M059J (cell line): ENCODE measurements around the gene HK1. TPM values are rescaled to one million over a fixed set of nuclear protein-coding genes. Genes with fewer than 3 reads are reported as not detected.
"Not testable (repeated sequence)": the region's sequence is repeated elsewhere in the genome, so short reads cannot be mapped to it uniquely, and the experiment has no call there.

Source experiments
- DNase-seq: peaks from one replicate; pipeline ENCODE4 v3.0.0-alpha.2; 2012; ENCODE audit warnings: low read depth
- total RNA-seq: library from RNA; depleted of rRNA; stranded (reverse); fragments of >200 nt; shearing (Covaris generic); gene quantifications from 2 replicates; pipeline ENCODE4 v1.2.3, GENCODE V29; 2014; rRNA removed

The HK1 gene
- total RNA-seq: 46.9 and 70.9 TPM in 2 replicates

DNA sequence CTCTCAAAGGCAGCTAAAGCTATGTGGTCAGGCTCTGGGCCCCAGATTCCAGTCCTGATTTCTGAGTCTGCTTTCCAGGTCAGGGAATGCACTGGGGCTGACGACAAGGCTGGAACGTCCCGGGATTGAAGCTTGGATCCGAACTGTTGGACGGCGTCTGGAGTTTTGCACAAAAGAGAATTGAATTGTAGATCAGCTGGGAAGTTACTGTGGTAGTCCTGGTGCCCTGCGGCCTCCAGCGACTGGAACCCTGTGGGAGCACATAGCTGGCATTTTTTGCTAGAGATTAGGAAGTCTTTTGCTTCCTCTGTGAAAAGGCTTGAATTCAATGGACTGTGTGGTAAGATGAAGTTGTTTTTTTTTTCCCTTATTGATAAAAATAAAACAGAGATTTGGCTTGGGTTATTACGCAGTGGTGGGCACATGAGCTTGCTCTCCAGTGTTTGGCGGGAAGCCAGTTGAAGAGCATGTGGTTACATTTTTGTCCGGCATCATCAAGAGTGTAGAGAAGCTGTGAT is at the start of gene HK1:
HK1 (plus strand) TSS at position 51 of the 518 bp plus-strand sequence.
- peak; percentile 29 for DNase-seq

DNA sequence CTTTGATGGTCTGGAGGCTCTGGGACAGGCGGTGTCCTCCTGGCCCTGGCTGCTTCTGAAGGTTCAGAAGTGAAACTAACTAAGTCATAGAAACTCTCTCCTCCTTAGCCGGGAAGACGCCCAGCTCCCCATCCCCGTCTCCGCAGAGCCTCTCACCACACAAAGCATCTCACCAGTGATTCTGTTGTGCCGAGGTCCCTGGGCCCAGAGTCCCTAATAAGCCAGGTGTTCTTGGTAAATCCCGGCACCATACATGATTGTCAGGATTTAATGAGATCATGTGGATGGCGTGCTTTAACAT is 48.7 kb upstream of the HK1 start:
- DNase-seq: no peak

GRCh38 chr10:69230128-69230527 is 48.2 kb upstream of the HK1 start:
- DNase-seq: no peak

- peak; percentile 91 for DNase-seq
Observed at GRCh38 chr10:69232252-69232651, 46.0 kb upstream of the HK1 start.

DNA sequence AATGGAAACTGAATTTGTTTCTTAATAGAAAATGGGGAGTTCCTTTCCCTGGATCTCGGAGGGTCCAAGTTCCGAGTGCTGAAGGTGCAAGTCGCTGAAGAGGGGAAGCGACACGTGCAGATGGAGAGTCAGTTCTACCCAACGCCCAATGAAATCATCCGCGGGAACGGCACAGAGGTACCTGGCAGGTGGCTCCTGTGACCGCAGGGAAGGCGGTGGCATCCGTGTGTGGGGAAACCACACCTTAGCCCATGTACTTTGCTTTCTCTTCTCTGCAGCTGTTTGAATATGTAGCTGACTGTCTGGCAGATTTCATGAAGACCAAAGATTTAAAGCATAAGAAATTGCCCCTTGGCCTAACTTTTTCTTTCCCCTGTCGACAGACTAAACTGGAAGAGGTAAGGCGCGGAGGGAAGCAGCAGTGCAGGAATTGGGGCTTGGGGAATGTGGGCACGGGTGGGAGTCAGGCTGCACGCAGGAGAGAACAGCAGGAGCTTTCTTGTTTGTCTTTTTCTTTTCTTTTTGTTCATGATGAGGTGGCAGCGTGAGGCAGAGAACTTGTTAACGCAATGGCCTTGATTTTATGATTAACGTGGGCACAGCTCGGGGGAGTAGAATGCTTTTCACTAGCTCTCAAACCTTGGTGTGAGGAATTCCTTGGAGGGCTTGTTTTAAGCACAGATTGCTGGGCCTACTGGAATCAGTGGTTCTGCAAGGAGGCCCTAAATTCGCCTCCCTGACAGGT is 45.4 kb upstream of the HK1 start:
- DNase-seq: no peak

DNA sequence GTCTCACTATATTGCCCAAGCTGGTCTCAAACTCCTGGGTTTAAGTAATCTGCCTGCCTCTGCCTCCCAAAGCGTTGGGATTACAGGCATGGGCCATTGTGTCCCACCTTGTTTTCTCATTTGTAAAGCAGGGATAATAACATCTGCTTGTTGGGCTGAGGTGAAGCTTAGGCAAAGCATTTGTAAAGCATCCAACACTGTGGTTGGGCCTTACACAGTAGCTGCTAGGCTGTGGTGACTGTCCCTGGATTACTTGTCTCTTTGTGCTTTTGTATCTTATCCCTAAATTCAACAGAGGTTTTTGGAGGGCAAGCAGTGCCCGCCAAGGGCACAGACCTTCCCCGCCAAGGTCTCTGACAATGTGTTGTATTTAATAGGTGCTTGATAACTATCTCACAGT is 43.8 kb upstream of the HK1 start:
- DNase-seq: no peak

DNA sequence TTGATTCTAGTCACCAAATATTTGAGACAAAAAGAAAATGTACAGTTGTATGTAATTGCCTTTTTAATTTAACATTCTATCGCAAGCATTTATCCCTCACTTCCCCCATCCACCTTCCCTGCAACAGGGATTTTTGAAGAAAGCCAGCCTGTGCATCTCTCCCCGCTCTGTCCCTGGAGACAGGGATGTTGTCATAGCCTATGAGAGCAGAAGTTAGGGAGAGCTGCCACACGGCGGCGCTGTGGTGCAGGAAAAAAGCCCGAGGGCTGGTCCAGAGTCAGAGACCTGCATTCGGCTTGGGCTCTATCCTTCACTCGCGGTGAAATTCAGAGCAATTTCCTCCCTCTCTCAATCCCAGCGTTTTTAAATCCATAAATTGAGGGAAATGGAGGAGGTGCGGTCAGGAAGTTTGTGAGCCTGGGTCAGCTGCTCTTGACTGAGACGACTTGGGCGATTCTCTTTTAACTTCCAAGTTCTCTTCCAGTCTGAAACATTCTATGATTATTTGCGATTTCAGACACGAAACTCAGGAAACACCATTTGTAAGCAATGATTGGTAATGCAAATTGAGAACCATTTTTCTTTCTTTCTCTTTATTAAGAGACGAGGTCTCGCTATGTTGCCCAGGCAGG is 40.7 kb upstream of the HK1 start:
- DNase-seq: peak; percentile 74

DNA sequence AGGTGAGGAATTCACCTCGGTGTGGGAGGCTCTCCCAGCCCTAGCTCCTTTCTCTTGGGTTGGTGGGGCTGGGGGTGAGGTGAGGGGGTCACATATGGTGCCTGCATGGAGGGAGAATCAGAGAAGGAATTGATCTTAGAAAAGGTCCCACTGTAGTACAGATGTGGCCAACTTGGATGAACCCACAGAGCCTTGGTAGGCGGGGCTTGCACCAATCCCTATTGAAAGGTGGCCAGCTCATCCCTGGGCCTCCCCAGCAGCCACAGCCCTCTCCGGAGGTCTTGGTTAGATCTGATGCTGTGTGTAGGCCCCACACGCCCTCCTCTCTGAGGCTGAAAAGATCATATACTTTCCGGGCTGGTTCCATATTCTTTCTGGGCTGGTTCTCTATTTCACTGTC is 39.2 kb upstream of the HK1 start:
- no peak for DNase-seq

DNA sequence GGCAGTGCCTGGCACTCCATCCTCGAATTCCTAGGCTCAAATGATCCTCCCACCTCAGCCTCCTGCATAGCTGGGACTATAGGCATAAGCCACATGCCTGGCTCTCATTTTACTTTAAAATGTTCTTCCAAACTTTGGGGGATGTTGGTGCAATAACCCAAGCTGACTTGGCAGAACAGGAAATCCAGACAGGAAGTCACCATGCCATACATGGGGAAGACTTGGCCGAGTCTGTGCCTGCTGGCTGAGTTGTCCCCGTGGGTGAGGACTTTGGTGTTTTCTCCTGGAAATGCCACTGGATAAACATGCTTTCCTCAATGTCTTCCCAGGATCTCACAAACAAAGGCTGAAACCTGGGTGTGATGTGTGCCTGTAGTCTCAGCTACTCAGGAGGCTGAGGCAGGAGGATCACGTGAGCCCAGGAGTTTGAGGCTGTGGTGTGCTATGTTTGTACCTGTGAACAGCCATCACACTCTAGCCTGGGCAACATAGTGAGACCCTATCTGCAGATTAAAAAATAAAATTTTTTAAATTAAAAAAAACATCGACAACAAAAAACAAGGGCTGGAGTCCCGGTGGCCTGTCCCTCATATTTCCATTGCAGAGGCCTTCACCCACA is 38.4 kb upstream of the HK1 start:
- DNase-seq: peak; percentile 62

GRCh38 chr10:69240455-69240854 is 37.8 kb upstream of the HK1 start:
- no peak for DNase-seq

- peak; percentile 85 for DNase-seq
Observed at GRCh38 chr10:69241575-69241974, 36.7 kb upstream of the HK1 start.

GRCh38 chr10:69242040-69242851 is 36.0 kb upstream of the HK1 start:
- DNase-seq: no peak

DNA sequence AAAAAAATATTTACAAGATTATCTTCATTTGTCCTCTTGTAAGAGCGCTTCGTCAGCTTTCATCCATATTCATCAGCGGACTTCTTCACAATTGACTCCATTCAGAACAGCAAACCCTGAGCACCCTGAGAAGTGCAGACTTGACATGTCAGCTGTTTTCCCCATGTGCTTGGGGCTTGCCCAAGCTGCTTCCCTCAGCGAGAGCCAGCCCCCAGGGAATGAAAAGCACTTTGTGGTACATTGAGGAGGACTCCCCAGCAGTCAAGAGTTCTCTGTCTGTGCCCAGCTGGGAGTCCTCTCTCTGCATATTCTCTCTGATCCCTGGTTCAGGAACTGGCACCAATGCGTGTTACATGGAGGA is 35.5 kb upstream of the HK1 start:
- DNase-seq: no peak

DNA sequence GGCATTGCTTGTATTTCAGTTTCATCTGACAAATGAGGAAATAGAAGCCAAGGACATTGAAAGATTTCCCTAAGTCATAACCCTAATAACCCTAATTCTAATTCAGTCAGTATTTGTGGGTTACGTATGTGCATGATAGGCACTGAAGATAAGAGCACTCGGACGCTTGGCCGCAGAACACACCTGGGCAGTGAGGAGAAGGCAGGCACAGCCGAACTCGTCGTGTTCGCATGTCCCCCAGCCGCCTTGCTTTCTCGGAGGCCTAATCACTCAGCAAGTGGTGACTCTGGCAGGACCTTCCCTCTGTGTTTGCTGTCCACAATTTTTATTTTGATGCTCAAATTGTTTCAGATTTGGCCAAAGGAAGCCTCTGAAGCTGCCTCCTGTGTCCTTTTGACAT is 34.5 kb upstream of the HK1 start:
- no peak for DNase-seq

DNA sequence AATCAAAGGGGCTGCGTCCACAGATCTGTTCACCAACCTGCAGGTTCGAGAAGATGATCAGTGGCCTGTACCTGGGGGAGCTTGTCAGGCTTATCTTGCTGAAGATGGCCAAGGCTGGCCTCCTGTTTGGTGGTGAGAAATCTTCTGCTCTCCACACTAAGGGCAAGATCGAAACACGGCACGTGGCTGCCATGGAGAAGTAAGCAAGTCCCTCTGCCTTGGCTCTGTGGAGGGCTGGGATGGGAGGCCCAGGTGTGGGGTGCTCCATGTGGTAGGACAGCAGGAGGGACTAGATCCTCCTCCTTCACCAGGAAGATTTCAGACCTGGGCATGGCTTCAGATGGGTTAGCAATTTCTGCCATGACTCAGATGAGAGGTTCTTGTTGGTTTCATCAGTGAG is 32.3 kb upstream of the HK1 start:
- DNase-seq: no peak

DNA sequence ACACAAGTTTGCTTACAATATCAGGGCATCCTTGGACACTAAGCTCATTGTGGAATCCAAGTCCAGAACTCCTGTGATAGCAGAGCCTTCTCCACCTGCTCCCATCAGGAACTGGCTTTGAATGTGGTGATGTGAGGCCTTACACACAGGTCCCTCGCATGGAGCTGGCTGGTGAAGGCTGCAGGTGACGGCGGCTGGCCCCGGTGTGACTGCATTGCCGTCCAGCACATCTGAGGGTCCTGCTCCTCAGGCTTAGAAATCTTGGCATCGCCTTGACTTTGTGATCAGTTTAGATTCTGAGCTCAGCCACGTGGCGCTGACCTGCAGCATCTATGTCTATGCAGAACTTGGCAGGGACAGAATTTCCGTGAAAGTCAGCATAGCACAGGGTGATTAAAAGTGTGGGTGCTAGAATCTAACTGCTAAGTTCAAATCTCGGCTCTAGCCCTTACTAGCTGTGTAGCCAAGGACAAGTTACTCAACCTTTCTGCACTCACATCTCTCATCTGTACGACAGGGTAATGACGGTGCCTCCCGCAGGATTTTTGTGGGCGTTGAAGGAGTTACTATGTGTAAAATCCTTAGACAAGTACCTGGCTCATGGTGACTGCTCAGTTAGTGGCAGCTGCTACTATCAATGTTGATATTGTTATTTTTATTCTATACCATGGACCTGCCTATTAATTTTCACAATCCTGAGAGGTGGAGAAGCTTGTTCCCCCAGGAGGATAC is 31.5 kb upstream of the HK1 start:
- no peak for DNase-seq

DNA sequence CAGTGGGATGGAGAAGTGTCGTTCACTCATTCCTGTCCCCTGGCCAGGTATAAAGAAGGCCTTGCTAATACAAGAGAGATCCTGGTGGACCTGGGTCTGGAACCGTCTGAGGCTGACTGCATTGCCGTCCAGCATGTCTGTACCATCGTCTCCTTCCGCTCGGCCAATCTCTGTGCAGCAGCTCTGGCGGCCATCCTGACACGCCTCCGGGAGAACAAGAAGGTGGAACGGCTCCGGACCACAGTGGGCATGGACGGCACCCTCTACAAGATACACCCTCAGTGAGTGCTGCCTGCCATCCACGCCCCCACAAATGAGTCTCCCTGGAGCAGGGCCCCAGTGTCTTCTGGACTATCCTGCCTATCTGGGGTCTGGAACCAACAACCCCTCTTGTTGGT is 31.0 kb upstream of the HK1 start:
- DNase-seq: no peak

GRCh38 chr10:69248117-69248730 is 30.1 kb upstream of the HK1 start:
- DNase-seq: no peak

GRCh38 chr10:69250041-69250440 is 28.3 kb upstream of the HK1 start:
- DNase-seq: no peak

- not testable (repeated sequence) for DNase-seq
Observed at GRCh38 chr10:69251417-69251816, 26.9 kb upstream of the HK1 start.

GRCh38 chr10:69253171-69253570 is 25.1 kb upstream of the HK1 start:
- DNase-seq: no peak
